ENCODE results near the gene RYR3. TPM values are rescaled to one million over a fixed set of nuclear protein-coding genes. Genes with fewer than 3 reads are reported as not detected.

The RYR3 gene
- total and polyA plus RNA-seq, 4 donors: 13.0 to 33.6 (median 20.0) TPM

DNA sequence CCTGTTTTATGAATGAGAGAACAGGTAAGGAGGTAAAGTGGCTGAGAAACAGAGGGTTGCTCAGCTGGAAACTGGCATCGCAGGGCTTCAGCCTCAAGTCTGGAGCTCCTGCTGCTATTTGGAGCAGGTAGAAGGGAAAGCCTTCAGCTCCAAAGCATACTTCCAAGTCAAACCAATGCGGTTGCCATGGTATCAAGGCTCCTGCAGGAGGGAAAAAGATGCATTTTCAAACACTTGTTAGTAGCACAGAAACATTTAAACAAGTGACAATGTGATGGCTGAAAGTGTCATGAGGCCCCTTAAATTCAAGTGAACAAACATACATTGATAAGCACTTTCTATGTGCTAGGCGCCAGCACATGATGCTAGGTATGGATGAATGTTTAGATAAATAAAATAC lies 60.4 kb downstream of the RYR3 start:
- Histone ChIP-seq H3K9me3 (ENCODE audit: control insufficient read depth, insufficient read depth, low read length) (no peaks in the 10 kb centered on the region), H3K36me3 (ENCODE audit: control insufficient read depth, insufficient read depth, low read length) (no peaks in the 10 kb centered on the region), H3K27ac (ENCODE audit: low read depth, low read length) (no peak overlapping the region), H3K27me3 (ENCODE audit: control insufficient read depth, insufficient read depth, low read length) (peaks cover 2% of the 10 kb centered on the region), H3K4me1 (ENCODE audit: control insufficient read depth, insufficient read depth, low read length) (no peaks in the 10 kb centered on the region), H3K4me3 (ENCODE audit: low read depth, low read length) (no peak overlapping the region)
- 38% methylated on average over 1 of the region's 3 CpGs for WGBS (ENCODE audit: insufficient coverage)
- peak in 4 of 6 donors; percentile 12 to 87 (median 51) for DNase-seq (ENCODE audit: low read depth in 4 of 6, low spot score in 6 of 6)

DNA sequence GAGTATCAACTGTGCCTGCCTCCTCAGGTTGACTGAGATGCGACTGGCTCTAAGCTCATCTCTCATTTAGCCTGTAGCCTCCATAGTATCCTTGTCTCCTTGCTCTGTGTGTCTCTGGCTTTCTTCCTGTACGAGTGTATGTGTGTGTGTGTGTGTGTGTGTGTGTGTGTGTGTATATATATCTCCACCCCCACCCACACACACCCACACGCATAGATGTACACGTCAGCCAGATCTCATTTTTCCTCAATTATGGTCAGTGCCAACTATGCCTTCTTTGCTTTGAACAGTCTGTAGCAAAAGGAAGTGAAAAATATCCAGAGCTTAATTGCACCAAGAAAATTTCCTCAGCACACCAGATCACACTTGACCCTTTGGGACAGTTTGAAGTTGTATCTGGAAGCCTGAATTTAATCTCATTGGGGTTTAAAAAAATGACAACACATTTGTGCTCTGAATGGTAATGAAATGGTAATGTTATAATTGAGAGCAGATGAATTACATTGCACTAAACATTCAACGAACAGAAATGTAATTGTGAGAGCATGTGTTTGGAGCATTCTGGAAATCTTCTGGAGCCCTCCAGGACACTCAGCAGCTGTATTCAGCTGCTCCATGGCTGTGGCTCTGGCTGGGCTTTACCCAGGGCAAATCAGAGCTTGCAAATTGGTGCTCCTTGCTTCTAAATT lies 63.6 kb downstream of the RYR3 start:
- peak in 2 of 6 donors; percentile 58 to 70 for DNase-seq (ENCODE audit: low read depth in 4 of 6, low spot score in 6 of 6)
- H3K27ac ChIP-seq (ENCODE audit: low read depth, low read length): no peak overlapping the region

GRCh38 chr15:33375236-33375635 lies 64.5 kb downstream of the RYR3 start:
- Histone ChIP-seq H3K27me3 (ENCODE audit: control insufficient read depth, insufficient read depth, low read length) (no peaks in the 10 kb centered on the region), H3K36me3 (ENCODE audit: control insufficient read depth, insufficient read depth, low read length) (no peaks in the 10 kb centered on the region), H3K4me3 (ENCODE audit: low read depth, low read length) (no peak overlapping the region), H3K4me1 (ENCODE audit: control insufficient read depth, insufficient read depth, low read length) (no peaks in the 10 kb centered on the region), H3K9me3 (ENCODE audit: control insufficient read depth, insufficient read depth, low read length) (no peaks in the 10 kb centered on the region), H3K27ac (ENCODE audit: low read depth, low read length) (no peak overlapping the region)
- DNase-seq (ENCODE audit: low read depth in 4 of 6, low spot score in 6 of 6): no peak
- WGBS (ENCODE audit: insufficient coverage): 100% methylated on average over 1 of the region's 5 CpGs

More for the DNA sequence above, 63.6 kb downstream of the RYR3 start:
- Histone ChIP-seq H3K4me1 (ENCODE audit: control insufficient read depth, insufficient read depth, low read length) (no peaks in the 10 kb centered on the region), H3K4me3 (ENCODE audit: low read depth, low read length) (no peak overlapping the region), H3K36me3 (ENCODE audit: control insufficient read depth, insufficient read depth, low read length) (no peaks in the 10 kb centered on the region), H3K27me3 (ENCODE audit: control insufficient read depth, insufficient read depth, low read length) (no peaks in the 10 kb centered on the region), H3K9me3 (ENCODE audit: control insufficient read depth, insufficient read depth, low read length) (no peaks in the 10 kb centered on the region)
- no CpG with 5 or more reads among the region's 5 CpGs for WGBS (ENCODE audit: insufficient coverage)

DNA sequence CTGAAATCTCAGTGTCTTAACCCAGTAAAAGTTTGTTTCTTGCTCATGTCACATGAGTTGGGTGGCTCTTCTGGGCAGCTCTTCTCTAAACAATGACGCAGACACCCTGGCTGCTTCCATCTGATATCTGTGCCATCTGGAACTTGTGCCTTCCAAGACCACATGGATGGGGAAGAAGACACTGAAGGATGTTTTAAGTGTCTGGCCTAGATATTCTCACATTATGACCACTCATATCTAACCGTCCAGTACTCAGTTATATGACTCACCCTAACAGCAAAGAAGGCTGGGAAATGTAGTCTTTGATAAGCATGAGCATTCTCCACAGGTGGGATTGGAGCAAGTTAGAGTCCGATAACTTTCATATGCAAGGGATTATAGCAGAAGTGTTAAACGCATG lies 66.4 kb downstream of the RYR3 start:
- no peaks in the 10 kb centered on the region for H3K9me3 ChIP-seq (ENCODE audit: control insufficient read depth, insufficient read depth, low read length)
- no peaks in the 10 kb centered on the region for H3K27me3 ChIP-seq (ENCODE audit: control insufficient read depth, insufficient read depth, low read length)
- no CpG with 5 or more reads among the region's 4 CpGs for WGBS (ENCODE audit: insufficient coverage)
- DNase-seq (ENCODE audit: low read depth in 4 of 6, low spot score in 6 of 6): no peak
- H3K4me1 ChIP-seq (ENCODE audit: control insufficient read depth, insufficient read depth, low read length): no peaks in the 10 kb centered on the region
- no peaks in the 10 kb centered on the region for H3K36me3 ChIP-seq (ENCODE audit: control insufficient read depth, insufficient read depth, low read length)
- H3K4me3 ChIP-seq (ENCODE audit: low read depth, low read length): no peak overlapping the region
- no peak overlapping the region for H3K27ac ChIP-seq (ENCODE audit: low read depth, low read length)

DNA sequence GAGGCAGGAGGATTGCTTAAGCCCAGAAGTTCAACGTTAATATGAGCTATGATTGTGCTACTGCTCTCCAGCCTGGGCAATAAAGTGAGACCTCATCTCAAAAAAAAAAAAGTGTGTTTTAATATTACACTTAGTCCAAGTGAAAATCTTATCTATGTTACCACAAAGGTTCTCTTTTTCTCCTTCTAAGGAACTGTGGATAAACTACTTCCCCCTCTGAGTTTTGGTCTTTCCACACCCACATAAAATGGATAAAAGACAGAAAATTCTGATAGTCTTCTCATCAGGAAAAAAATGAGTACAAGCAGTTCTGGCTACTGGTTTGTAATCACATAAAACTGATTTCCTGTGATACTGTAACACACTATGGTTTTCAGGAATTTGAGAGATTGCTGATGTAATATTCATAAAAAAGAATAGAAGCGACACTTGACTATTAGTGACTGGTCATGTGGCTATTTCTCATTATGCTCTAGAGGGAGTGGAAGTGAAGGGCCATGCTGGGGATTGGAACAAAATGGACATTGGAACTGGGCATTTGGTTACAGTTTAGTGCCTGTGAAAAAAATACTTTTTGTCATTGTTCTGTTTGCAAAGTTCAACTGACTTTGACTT lies 68.2 kb downstream of the RYR3 start:
- Histone ChIP-seq H3K27ac (ENCODE audit: low read depth, low read length) (no peak overlapping the region), H3K4me1 (ENCODE audit: control insufficient read depth, insufficient read depth, low read length) (no peaks in the 10 kb centered on the region), H3K36me3 (ENCODE audit: control insufficient read depth, insufficient read depth, low read length) (no peaks in the 10 kb centered on the region), H3K9me3 (ENCODE audit: control insufficient read depth, insufficient read depth, low read length) (no peaks in the 10 kb centered on the region), H3K27me3 (ENCODE audit: control insufficient read depth, insufficient read depth, low read length) (no peaks in the 10 kb centered on the region), H3K4me3 (ENCODE audit: low read depth, low read length) (no peak overlapping the region)
- no peak for DNase-seq (ENCODE audit: low read depth in 4 of 6, low spot score in 6 of 6)
- WGBS (ENCODE audit: insufficient coverage): 100% methylated on average over 1 of the region's 2 CpGs

- H3K4me1 ChIP-seq (ENCODE audit: control insufficient read depth, insufficient read depth, low read length): no peaks in the 10 kb centered on the region
- H3K4me3 ChIP-seq (ENCODE audit: low read depth, low read length): no peak overlapping the region
- WGBS (ENCODE audit: insufficient coverage): 91% methylated on average over 8 of the region's 8 CpGs
- no peak for DNase-seq (ENCODE audit: low read depth in 4 of 6, low spot score in 6 of 6)
- H3K27ac ChIP-seq (ENCODE audit: low read depth, low read length): no peak overlapping the region
- no peaks in the 10 kb centered on the region for H3K27me3 ChIP-seq (ENCODE audit: control insufficient read depth, insufficient read depth, low read length)
- H3K9me3 ChIP-seq (ENCODE audit: control insufficient read depth, insufficient read depth, low read length): no peaks in the 10 kb centered on the region
- no peaks in the 10 kb centered on the region for H3K36me3 ChIP-seq (ENCODE audit: control insufficient read depth, insufficient read depth, low read length)
Observed at GRCh38 chr15:33380406-33380805, 69.6 kb downstream of the RYR3 start.

DNA sequence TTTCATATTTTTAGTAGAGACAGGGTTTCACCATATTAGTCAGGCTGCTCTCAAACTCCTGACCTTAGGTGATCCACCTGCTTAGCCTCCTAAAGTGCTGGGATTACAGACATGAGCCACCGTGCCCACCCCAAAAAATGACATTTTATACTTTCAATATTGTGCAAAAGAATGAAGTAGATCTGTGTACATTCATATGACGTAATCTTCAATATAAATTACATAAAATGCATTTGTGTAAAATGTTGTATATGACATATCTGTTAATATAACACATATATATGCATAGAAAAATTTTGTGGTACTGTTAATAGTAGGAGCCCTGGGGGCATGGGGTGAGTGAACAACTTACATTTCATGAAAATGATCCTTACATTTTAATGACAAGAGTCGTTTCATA lies 71.7 kb downstream of the RYR3 start:
- Histone ChIP-seq H3K4me3 (ENCODE audit: low read depth, low read length) (no peak overlapping the region), H3K9me3 (ENCODE audit: control insufficient read depth, insufficient read depth, low read length) (no peaks in the 10 kb centered on the region), H3K36me3 (ENCODE audit: control insufficient read depth, insufficient read depth, low read length) (no peaks in the 10 kb centered on the region), H3K27me3 (ENCODE audit: control insufficient read depth, insufficient read depth, low read length) (no peaks in the 10 kb centered on the region), H3K4me1 (ENCODE audit: control insufficient read depth, insufficient read depth, low read length) (no peaks in the 10 kb centered on the region), H3K27ac (ENCODE audit: low read depth, low read length) (no peak overlapping the region)
- no peak for DNase-seq (ENCODE audit: low read depth in 4 of 6, low spot score in 6 of 6)
- WGBS (ENCODE audit: insufficient coverage): no CpG with 5 or more reads among the region's 3 CpGs

DNA sequence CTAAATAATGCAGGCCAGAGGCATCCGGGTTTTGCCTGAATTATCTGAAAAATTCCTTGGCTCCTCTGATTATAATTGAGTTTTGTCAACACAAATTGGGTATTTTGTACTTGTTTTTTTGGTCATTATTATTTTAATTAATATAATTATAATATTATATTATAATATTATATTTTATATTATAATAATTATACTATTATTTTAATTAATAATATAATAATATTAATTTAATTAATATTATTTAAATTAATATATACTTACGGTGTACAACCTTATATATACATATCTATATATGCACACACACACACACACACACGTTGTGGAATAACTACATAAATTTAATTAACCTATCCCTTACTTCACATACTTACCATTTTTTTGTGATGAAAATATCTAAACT lies 73.5 kb downstream of the RYR3 start:
- DNase-seq (ENCODE audit: low read depth in 4 of 6, low spot score in 6 of 6): no peak
- Histone ChIP-seq H3K4me1 (ENCODE audit: control insufficient read depth, insufficient read depth, low read length) (no peaks in the 10 kb centered on the region), H3K9me3 (ENCODE audit: control insufficient read depth, insufficient read depth, low read length) (no peaks in the 10 kb centered on the region), H3K27me3 (ENCODE audit: control insufficient read depth, insufficient read depth, low read length) (no peaks in the 10 kb centered on the region), H3K36me3 (ENCODE audit: control insufficient read depth, insufficient read depth, low read length) (no peaks in the 10 kb centered on the region), H3K4me3 (ENCODE audit: low read depth, low read length) (no peak overlapping the region), H3K27ac (ENCODE audit: low read depth, low read length) (no peak overlapping the region)
- no CpG with 5 or more reads among the region's 3 CpGs for WGBS (ENCODE audit: insufficient coverage)

DNA sequence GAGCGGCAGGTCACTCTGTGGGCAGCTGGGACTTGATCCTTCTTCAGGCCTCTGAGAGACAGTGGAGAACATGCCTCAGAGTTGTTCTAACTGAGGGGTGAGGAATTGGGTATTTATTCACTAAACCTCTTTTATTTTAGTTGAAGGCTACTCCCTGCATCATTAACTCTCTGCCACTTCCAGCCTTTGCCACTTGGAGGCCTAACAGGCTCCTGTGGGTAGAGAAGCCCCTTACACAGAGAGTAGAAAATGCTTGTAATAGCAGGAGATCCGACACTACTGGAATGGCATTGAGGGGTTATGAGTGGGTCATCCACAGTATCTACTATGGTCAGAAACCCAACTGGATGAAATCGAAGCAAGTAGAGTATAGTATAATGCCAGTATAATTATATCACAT lies 81.7 kb downstream of the RYR3 start:
- Histone ChIP-seq H3K4me1 (ENCODE audit: control insufficient read depth, insufficient read depth, low read length) (no peaks in the 10 kb centered on the region), H3K27ac (ENCODE audit: low read depth, low read length) (no peak overlapping the region), H3K27me3 (ENCODE audit: control insufficient read depth, insufficient read depth, low read length) (no peaks in the 10 kb centered on the region), H3K36me3 (ENCODE audit: control insufficient read depth, insufficient read depth, low read length) (no peaks in the 10 kb centered on the region), H3K4me3 (ENCODE audit: low read depth, low read length) (no peak overlapping the region), H3K9me3 (ENCODE audit: control insufficient read depth, insufficient read depth, low read length) (no peaks in the 10 kb centered on the region)
- no peak for DNase-seq (ENCODE audit: low read depth in 4 of 6, low spot score in 6 of 6)
- WGBS (ENCODE audit: insufficient coverage): 80% methylated on average over 1 of the region's 3 CpGs

- Histone ChIP-seq H3K4me1 (ENCODE audit: control insufficient read depth, insufficient read depth, low read length) (no peaks in the 10 kb centered on the region), H3K36me3 (ENCODE audit: control insufficient read depth, insufficient read depth, low read length) (no peaks in the 10 kb centered on the region), H3K4me3 (ENCODE audit: low read depth, low read length) (no peak overlapping the region), H3K9me3 (ENCODE audit: control insufficient read depth, insufficient read depth, low read length) (no peaks in the 10 kb centered on the region), H3K27me3 (ENCODE audit: control insufficient read depth, insufficient read depth, low read length) (no peaks in the 10 kb centered on the region), H3K27ac (ENCODE audit: low read depth, low read length) (no peak overlapping the region)
- peak in 1 of 6 donors; percentile 21 for DNase-seq (ENCODE audit: low read depth in 4 of 6, low spot score in 6 of 6)
- 82% methylated on average over 6 of the region's 6 CpGs for WGBS (ENCODE audit: insufficient coverage)
Observed at GRCh38 chr15:33393546-33393945, 82.8 kb downstream of the RYR3 start.
